ENCODE data around the gene STK39. TPM values are rescaled to one million over a fixed set of nuclear protein-coding genes. Genes with fewer than 3 reads are reported as not detected.

STK39 gene
- total and polyA plus RNA-seq, 9 of the 15 experiments (the other 6 are each of a cell fraction or from before 2014, with no cell fraction given) = 0.19 to 0.76 (median 0.51) TPM

GRCh38 chr2:167940734-167941507 is 306.5 kb downstream of the STK39 start (continued):
- TF ChIP-seq CREB3 (tag; conservative IDR thresholded peaks at IDR 0.05; ENCODE audit: low read depth) = no peak
- no peak for TF ChIP-seq ZFPM2 (CRISPR knock-in tag; IDR thresholded peaks at IDR 0.05)
- no peak for TF ChIP-seq MBD1 (CRISPR knock-in tag; IDR thresholded peaks at IDR 0.05)
- no peak for TF ChIP-seq RBM34 (IDR thresholded peaks at IDR 0.05; ENCODE audit: borderline replicate concordance, insufficient read depth, low read length)
- no peak for TF ChIP-seq RFX5 (IDR thresholded peaks at IDR 0.05; ENCODE audit: low read depth, low read length)
- no peak for TF ChIP-seq ZNF699 (CRISPR knock-in tag; IDR thresholded peaks at IDR 0.05; ENCODE audit: insufficient replicate concordance)
- no peak for TF ChIP-seq SREBF1 (IDR thresholded peaks at IDR 0.05; ENCODE audit: borderline replicate concordance, low read depth, low read length)
- peak; percentile 78; the same call in 1 of the 2 replicates for TF ChIP-seq CHCHD3 (CRISPR knock-in tag; IDR thresholded peaks at IDR 0.05)
- no peak for TF ChIP-seq CEBPG (CRISPR knock-in tag; IDR thresholded peaks at IDR 0.05)
- no peak for TF ChIP-seq CEBPG (tag; conservative IDR thresholded peaks at IDR 0.05 in 1 of 2, IDR thresholded peaks at IDR 0.05 in 1 of 2)
- TF ChIP-seq HNRNPH1 (optimal IDR thresholded peaks at IDR 0.05; ENCODE audit: low read depth, low read length) = no peak
- TF ChIP-seq ZFP36 (IDR thresholded peaks at IDR 0.05; ENCODE audit: low read depth, low read length, partially characterized antibody) = no peak
- no peak for TF ChIP-seq ZNF23 (CRISPR knock-in tag; IDR thresholded peaks at IDR 0.05)
- TF ChIP-seq ZNF354B (CRISPR knock-in tag; IDR thresholded peaks at IDR 0.05) = no peak
- TF ChIP-seq MIER1 (IDR thresholded peaks at IDR 0.05; ENCODE audit: low read depth) = 0 out of 2 replicates have a peak, but pooled peaks have one; percentile 36
- TF ChIP-seq CREM (IDR thresholded peaks at IDR 0.05; ENCODE audit: low read depth) = peak; percentile 42; the same call in 1 of the 2 replicates
- TF ChIP-seq MED1 (CRISPR knock-in tag; IDR thresholded peaks at IDR 0.05; ENCODE audit: borderline replicate concordance) = no peak
- TF ChIP-seq SMAD3 (CRISPR knock-in tag; conservative IDR thresholded peaks at IDR 0.05) = no peak
- no peak for TF ChIP-seq ZNF217 (CRISPR knock-in tag; IDR thresholded peaks at IDR 0.05)
- TF ChIP-seq SOX6 (IDR thresholded peaks at IDR 0.05) = peak; percentile 57
- no peak for TF ChIP-seq TCF15 (CRISPR knock-in tag; IDR thresholded peaks at IDR 0.05)
- 0 out of 2 replicates have a peak, but pooled peaks have one; percentile 12 for TF ChIP-seq SMARCA4 (IDR thresholded peaks at IDR 0.05)
- no peak for TF ChIP-seq SMC3 (conservative IDR thresholded peaks at IDR 0.05; ENCODE audit: insufficient read depth, low read depth, low read length)
- peak; percentile 84 for TF ChIP-seq CREB3L1 (IDR thresholded peaks at IDR 0.05; ENCODE audit: borderline replicate concordance, low read depth)
- 0 out of 2 replicates have a peak, but pooled peaks have one; percentile 69 for TF ChIP-seq NFATC3 (IDR thresholded peaks at IDR 0.05)
- TF ChIP-seq TEAD1 (CRISPR knock-in tag; IDR thresholded peaks at IDR 0.05) = no peak

Measured in K562 (cell line).